Breast epithelium (tissue), 4 donors: ENCODE data around the gene LTV1. TPM values are rescaled to one million over a fixed set of nuclear protein-coding genes. Genes with fewer than 3 reads are reported as not detected.

Experiments used
- DNase-seq, 2 donors: peaks; one replicate each; pipeline ENCODE4 v3.0.0-alpha.2; 2019; ENCODE audit warnings: low spot score in 2 of 2
- H3K27ac ChIP-seq, 2 donors: fragments of 200-600 bp; sonication (generic) in 1 of 2; one replicate each; pipeline ENCODE4 v1.5.1; 2016 to 2019; ENCODE audit warnings: mild to moderate bottlenecking in 1 of 2
- H3K27me3 ChIP-seq, 2 donors: fragments of 200-600 bp; sonication (generic) in 1 of 2; one replicate each; pipeline versions ENCODE4 v1.5.1 to v1.6.0; 2017 to 2019; ENCODE audit warnings: control low read depth in 1 of 2, mild to moderate bottlenecking in 1 of 2
- H3K36me3 ChIP-seq: fragments of 200-600 bp; one replicate; pipeline ENCODE4 v1.5.1; 2019
- H3K4me1 ChIP-seq, 2 donors: fragments of 200-600 bp; sonication (generic); one replicate each; pipeline ENCODE4 v1.5.1; 2016 to 2019; ENCODE audit warnings: control low read depth in 1 of 2
- H3K4me3 ChIP-seq, 3 donors: fragments of 200-600 bp; sonication (generic); 1 replicate in 2 of 3; 2 replicates in 1 of 3; pipeline ENCODE4 v1.5.1; 2016 to 2019; ENCODE audit warnings: mild to moderate bottlenecking in 3 of 3, moderate library complexity in 2 of 3
- H3K9me3 ChIP-seq, 2 donors: fragments of 200-600 bp; sonication (generic) in 1 of 2; one replicate each; pipeline ENCODE4 v1.5.1; 2016 to 2019; ENCODE audit warnings: control low read depth in 1 of 2
- CTCF ChIP-seq, 3 donors: fragments of 450-650 bp; IDR thresholded peaks; one replicate each; pipeline ENCODE4 v1.5.1; 2016 to 2017; ENCODE audit warnings: antibody characterized with exemption in 3 of 3, mild to moderate bottlenecking in 3 of 3, moderate library complexity in 3 of 3
- POLR2A ChIP-seq: fragments of 450-650 bp; IDR thresholded peaks from one replicate; pipeline ENCODE4 v1.6.1; 2016; ENCODE audit warnings: antibody characterized with exemption, mild to moderate bottlenecking, moderate library complexity
- POLR2AphosphoS5 ChIP-seq, 3 donors: sonication (generic); formaldehyde crosslinking; IDR thresholded peaks; one replicate each; pipeline ENCODE4 v1.6.1; 2017; ENCODE audit warnings: antibody characterized with exemption in 3 of 3
- intact Hi-C: fragments of 100-400 bp; cut with DNase I; formaldehyde crosslinking; loops from one replicate; pipeline ENCODE4 v1.15.1; 2023; ENCODE audit warnings: low total_unique reads
- total RNA-seq, 3 donors: library from RNA; depleted of rRNA; stranded (reverse); fragments of >200 nt; gene quantifications; one replicate each; pipeline ENCODE4 v1.1.0, GENCODE V29; 2016

Gene LTV1
- total RNA-seq, 3 donors from 2014 or later, result 16.2 to 22.0 (median 16.7) TPM

- no peaks in the 10 kb centered on the region for H3K9me3 ChIP-seq
- no peak for DNase-seq
- H3K27ac ChIP-seq, result no peak overlapping the region
- H3K4me1 ChIP-seq, result no peaks in the 10 kb centered on the region
- no peaks in the 10 kb centered on the region for H3K36me3 ChIP-seq
- H3K4me3 ChIP-seq, result no peak overlapping the region
- no peaks in the 10 kb centered on the region for H3K27me3 ChIP-seq
- no peak for TF ChIP-seq CTCF (IDR thresholded peaks at IDR 0.05)
- no peak for TF ChIP-seq POLR2AphosphoS5 (IDR thresholded peaks at IDR 0.05)
- no peak for TF ChIP-seq POLR2A
- intact Hi-C loops, result no loop called here
Observed at GRCh38 chr6:143836150-143836549, 7.0 kb upstream of the LTV1 start.

GRCh38 chr6:143838395-143838794 lies 4.7 kb upstream of the LTV1 start:
- no peak for TF ChIP-seq CTCF (IDR thresholded peaks at IDR 0.05)
- no peak for TF ChIP-seq POLR2A
- TF ChIP-seq POLR2AphosphoS5 (IDR thresholded peaks at IDR 0.05), result no peak
- Histone ChIP-seq H3K4me3 (no peak overlapping the region), H3K4me1 (no peaks in the 10 kb centered on the region), H3K27ac (no peak overlapping the region), H3K27me3 (no peaks in the 10 kb centered on the region), H3K9me3 (no peaks in the 10 kb centered on the region), H3K36me3 (no peaks in the 10 kb centered on the region)
- DNase-seq, result no peak
- intact Hi-C loops, result no loop called here

DNA sequence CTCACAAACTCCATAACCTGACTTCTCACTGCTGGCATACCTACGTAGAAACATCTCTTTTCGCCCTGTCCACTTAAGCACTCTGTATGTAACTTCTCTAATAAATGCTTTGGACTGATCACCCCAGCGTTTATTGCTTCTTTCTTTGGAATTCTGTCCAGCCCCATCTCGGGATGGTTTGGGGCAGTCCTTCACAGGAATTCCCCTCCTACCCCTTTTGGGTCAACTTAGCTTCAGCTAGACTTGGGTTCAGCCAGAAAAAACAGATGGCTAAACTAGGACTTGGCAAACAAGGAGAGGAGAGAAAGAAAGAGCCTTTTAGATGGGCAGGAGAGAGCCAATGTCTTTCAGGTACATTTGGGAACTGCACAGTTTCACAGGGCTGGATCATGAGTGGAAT lies 3.9 kb upstream of the LTV1 start:
- Histone ChIP-seq H3K27ac (no peak overlapping the region), H3K27me3 (no peaks in the 10 kb centered on the region), H3K4me1 (peaks cover 0 to 3% of the 10 kb centered on the region in 2 donors), H3K4me3 (no peak overlapping the region), H3K36me3 (no peaks in the 10 kb centered on the region), H3K9me3 (no peaks in the 10 kb centered on the region)
- intact Hi-C loops, result no loop called here
- TF ChIP-seq CTCF (IDR thresholded peaks at IDR 0.05) (no peak), POLR2A (no peak)
- DNase-seq, result no peak

- TF ChIP-seq CTCF (IDR thresholded peaks at IDR 0.05) (no peak), POLR2A (no peak), POLR2AphosphoS5 (IDR thresholded peaks at IDR 0.05) (no peak)
- Histone ChIP-seq H3K9me3 (no peaks in the 10 kb centered on the region), H3K4me1 (peaks cover 0 to 8% of the 10 kb centered on the region in 2 donors), H3K27me3 (no peaks in the 10 kb centered on the region), H3K27ac (no peak overlapping the region), H3K4me3 (no peak overlapping the region), H3K36me3 (no peaks in the 10 kb centered on the region)
- DNase-seq, result no peak
- intact Hi-C loops, result loop anchor here (5.0 kb wide), 1 partner anchor 893 kb away; the partner anchor contains the start of gene HIVEP2
Observed at GRCh38 chr6:143840595-143841265, 2.4 kb upstream of the LTV1 start.

GRCh38 chr6:143842461-143842901 lies 657 bp upstream of the LTV1 start:
- TF ChIP-seq CTCF (IDR thresholded peaks at IDR 0.05) (no peak), POLR2AphosphoS5 (IDR thresholded peaks at IDR 0.05) (no peak), POLR2A (no peak)
- Histone ChIP-seq H3K36me3 (no peaks in the 10 kb centered on the region), H3K4me3 (peak overlapping the region; percentile 66 to 80 (median 75)), H3K9me3 (no peaks in the 10 kb centered on the region), H3K27ac (peak overlapping the region; percentile 95 to 98), H3K27me3 (no peaks in the 10 kb centered on the region), H3K4me1 (peaks cover 0 to 8% of the 10 kb centered on the region in 2 donors)
- intact Hi-C loops, result loop anchor here (5.0 kb wide), 1 partner anchor 895 kb away; the partner anchor contains the start of gene HIVEP2
- no peak for DNase-seq
